ENCODE measurements around the gene CUBN.

CUBN gene

DNA sequence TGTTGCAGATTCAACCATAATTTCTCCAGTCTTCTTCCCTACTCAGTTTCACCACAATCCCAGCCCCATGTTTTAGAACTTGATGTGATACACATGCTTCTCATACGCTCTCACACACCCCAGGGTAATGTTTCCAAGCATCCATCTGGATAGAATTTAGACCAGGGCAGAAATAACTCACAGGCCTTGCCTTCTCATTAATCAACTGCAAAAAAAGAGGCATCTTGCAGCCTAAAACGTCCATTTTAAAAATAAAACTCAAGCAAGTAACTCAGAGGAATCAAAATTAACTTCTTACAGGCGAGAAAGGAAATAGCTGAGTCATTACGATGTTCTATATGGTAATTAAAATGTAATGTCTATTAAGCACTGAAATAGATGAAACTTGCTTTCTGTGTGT lies 185.2 kb downstream of the CUBN start:
- DNase-seq: no peak

- no peak for DNase-seq
Measured at GRCh38 chr10:16943295-16944285, 186.0 kb downstream of the CUBN start.

DNA sequence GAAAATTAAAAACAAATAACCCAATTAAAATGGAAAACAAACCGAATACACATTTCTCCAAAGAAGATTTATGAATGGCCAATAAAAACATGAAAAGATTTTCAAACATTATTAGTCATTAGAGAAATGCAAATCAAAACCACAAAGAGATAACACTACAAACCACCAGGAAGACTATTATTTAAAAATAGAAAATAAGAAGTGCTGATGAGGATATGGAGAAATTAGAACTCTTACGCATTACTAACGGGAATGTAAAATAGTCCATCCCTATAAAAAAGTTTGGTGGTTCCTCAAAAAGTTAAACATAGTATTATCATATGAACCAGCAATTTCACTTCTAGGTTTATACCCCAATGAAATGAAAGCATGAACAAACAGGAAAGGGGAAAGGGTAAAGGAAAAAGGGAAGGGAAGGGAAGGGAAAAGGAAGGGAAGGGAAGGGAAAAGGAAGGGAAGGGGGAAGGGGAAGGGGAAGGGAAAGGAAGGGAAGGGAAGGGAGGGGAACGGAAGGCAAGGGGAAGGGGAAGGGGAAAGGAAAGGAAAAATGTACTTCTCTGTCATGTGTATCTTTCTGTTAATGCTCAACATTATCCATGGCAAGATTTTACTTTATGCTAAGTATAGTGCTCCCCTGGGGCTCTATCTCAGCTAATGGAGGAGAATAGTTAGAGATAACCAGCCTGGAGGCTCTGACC lies 187.1 kb downstream of the CUBN start:
- DNase-seq: no peak

DNA sequence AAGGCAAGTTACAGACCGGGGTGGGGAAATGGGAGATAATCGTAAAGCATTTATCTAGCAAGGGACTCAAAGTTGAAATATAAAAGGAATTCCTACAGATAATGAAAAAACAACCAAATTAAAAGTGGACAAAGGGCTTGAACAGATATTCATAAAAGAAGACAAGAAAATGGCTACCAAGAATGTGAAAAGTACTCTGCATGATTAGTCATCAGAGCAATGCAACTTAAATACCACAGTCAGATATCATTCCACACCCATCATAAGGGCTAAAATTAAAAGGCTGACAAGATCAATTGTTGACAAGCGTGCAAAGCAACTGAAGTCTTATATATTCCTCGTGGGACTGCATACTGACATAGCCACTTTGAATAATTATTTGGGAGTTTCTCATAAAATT lies 187.7 kb downstream of the CUBN start:
- DNase-seq: no peak

DNA sequence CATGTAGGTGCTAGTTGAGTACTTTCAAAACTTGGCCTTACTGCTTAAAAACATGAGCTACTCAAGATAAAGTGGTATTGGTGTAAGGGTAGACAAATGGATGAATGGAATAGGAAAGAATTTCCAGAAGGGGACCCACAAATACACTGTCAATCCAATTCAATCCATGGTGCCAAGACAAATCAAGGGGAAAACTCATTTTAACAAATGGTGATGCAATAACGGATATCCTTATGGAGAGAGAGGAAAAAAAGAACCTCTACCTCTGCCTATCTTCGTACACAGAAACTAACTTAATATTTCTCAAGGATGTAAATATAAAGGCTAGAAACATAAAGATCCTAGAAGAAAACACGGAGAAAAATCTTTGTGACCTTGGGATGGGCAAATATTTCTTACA lies 188.5 kb downstream of the CUBN start:
- DNase-seq: no peak

DNA sequence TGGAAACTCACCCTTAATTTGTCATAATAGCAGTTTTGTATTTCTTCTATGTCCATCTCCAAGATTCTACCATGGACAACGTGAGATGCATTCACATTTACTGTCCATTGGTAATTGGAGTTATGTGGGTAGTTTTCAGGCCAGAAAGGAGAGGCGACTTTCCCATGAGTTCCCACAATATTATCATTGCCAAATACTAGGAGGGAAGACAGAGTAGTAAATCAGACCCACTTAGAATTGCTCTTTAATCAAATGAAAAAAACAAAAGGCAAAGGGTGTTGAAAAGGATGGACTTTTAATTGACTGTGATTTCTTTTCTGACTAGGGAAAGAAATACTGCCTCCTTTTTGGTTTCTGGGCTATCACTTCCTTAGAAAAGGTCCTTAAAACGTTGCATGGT lies 190.7 kb downstream of the CUBN start:
- no peak for DNase-seq

DNA sequence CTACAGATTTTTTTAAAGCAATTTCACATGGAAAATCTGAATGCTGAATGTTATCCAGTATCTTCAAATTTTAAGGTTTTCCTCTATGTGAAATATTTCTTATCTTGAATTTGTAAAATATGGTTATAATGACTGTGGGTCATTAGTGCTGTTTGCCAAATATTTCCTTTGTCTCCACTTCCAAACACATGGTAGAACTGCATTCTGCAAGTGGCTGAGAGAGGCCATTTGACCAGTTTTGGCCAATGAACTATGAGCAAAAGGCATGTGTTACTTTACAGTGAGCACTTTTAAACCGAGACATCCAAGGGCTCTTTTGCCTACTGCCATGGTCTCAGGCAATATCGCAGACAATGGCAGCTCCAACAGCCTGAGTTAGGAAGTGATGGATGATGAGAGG lies 195.2 kb downstream of the CUBN start:
- no peak for DNase-seq

DNA sequence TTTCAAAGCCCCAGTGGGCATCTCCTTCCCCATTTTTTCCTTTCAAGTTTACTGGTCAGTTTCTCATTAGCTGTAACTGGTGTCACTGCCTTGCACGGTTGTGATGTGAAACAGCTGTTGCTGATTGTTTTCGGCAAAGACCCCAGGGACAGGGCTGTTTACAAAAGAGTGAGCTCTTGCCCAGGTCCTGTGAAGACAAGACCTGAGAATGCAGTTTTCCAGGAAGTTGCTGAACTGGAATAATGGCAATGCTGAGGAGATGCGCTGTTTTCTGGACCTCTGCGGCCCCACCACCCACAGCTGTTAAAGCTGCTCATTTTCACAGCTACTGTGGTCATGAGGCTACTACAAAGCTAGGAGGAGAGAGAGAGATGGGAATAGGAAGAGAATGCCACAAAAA lies 195.8 kb downstream of the CUBN start:
- no peak for DNase-seq

GRCh38 chr10:16931930-16932329 lies 197.7 kb downstream of the CUBN start:
- DNase-seq: no peak

DNA sequence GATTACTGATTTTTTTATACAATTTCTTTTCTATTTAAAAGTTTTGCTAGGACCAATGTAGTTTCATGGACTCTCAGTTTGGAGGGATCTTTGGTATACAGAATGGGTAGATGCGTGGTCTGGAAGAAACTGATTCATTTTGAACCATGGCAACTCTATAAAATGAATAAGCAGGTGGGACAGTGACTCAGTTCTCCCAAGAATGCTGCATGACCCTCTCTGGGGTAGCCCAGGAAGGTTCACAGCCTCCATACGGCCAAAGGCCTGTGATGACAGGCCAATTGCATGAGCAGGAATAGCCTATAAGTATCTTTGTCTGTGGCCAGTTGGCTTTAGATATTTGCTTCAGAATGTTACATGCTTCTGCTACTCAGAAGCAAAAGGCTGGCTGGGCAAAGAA lies 199.1 kb downstream of the CUBN start:
- no peak for DNase-seq

GRCh38 chr10:16929069-16929468 lies 200.5 kb downstream of the CUBN start:
- DNase-seq: no peak

DNA sequence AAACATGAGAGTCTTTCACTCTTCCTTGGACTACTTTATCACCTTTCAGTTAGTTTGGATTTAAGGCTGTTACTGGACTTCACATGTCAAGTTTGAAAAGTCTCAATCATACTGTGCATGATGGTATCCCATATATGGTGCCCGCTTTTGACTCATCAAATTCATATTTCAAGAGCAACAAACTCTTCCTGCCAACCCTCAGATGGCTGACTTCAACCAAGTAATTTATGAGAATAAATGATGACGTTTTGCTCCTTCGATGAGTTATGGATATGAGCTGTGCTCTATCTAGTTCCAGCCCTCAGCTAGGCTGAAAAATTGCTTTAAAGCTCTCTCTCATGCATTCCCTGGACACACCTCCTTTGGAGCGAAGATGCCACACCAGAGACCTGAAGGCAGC lies 202.1 kb downstream of the CUBN start:
- DNase-seq: no peak

- DNase-seq: no peak
Measured at GRCh38 chr10:16923726-16924125, 205.9 kb downstream of the CUBN start.

DNA sequence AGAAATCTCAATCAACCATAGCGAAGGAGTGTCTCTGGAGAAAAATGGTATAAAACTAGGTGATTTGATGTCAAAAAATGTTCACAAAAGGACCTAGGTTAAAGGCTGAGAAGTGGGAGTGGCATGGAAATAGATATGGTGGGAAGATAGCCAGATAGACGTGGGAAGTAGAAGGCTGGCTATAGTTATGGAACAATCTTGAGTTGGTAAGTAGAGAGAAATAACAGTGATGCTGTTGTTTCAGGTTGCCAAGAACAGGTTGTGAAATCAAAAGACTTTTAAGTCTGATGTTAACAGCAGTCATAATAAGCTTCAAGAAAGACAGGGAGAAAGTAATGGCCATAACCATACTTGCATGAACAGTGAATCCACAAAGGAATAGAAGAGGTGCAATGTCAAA lies 206.3 kb downstream of the CUBN start:
- no peak for DNase-seq

DNA sequence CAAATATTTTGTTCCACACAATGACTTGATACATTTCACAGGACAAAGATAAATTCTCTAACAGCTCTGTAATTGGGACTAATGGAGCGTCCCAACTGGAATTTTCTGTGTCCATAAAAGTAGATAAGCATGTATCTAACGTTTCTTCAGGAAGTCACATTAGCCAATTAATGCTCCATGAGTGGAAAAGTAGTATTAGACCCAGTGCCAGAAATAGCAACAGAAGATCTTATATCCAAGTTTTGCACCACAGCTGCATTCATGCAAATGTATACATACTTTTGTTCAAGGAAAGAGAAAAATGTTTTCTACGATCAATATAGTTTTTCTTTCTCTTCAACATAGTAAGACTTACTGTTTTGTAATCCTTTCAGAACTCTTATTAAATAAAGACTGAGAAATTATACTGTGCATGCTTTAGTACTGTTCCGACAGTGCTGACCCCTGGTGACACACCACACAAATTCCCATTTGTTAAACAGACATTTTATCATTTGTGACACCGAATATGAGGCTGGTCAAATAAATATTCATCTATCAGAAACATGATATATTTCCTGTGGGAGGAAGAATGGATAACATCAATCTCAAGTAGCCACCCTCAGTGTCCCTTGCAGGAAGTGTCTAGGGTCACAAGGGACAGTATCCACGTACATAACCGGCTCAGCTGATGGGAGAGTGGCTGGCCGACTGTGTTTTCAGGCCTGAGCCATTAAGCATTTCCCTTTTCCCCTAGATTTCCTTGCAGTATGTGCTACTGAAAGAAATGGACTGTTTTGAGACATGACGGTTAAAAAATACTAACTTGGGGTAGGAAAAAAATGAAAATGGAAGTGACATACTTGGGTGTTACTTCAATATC lies 210.3 kb downstream of the CUBN start:
- DNase-seq: no peak

- DNase-seq: no peak
Measured at GRCh38 chr10:16916496-16916895, 213.1 kb downstream of the CUBN start.

GRCh38 chr10:16915300-16915699 lies 214.3 kb downstream of the CUBN start:
- no peak for DNase-seq

DNA sequence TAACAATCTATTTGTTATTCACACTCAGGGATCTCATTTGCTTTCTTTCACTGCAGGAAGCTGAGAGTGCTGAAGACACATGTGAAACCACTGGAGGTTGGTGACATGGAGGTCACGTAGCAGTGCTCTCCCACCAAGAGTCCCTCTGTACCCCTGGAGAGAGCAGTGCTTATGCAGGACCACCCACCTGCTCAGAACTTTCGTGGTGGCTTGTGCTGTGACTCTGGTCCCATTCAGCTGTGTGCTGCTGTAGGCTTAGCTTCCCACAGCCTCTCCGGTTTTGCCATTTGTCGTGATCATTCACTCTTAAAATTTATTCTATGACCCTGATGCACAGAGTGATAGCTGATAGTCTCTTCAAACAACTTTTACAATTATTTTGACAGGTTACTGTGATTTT lies 216.3 kb downstream of the CUBN start:
- no peak for DNase-seq

GRCh38 chr10:16910793-16911164 lies 218.8 kb downstream of the CUBN start:
- DNase-seq: no peak

DNA sequence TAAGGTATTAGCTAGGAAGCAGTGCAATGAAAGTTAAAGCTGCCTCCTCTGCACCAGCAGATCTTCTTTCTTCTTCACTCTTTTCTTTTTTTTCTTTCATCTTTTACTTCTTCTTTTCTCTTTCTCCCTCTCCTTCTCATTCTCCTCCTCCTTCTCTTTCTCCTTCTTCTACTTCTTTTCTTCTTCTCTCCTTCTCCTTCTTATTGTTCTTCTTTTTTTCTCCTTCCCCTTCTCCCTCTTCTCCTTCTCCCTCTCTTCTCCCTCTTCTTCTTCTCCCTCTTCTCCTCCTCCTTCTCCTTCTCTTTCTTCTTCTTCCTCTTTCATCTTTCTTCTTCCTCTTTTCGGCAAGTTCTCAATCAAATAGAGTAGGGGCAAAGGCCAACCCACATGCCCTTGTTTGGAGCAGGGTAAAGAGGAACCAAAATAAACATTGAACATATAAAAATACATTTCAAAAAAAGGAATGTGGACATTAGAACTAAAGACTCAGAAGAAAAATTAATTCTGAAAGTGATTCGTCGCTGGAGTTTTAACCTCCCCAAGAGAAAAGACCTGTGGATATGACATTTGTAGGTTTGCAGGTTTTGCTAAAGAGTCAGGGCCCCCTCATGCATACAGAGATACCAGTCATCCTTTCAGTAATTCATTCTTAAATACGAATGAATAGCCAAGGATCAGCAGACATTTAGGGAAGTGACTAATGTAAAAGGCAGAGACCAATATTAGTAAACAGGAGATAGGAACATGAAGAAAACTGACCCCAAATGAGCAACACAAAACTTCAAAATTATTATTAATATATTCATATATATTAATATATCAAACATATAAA lies 219.4 kb downstream of the CUBN start:
- no peak for DNase-seq

DNA sequence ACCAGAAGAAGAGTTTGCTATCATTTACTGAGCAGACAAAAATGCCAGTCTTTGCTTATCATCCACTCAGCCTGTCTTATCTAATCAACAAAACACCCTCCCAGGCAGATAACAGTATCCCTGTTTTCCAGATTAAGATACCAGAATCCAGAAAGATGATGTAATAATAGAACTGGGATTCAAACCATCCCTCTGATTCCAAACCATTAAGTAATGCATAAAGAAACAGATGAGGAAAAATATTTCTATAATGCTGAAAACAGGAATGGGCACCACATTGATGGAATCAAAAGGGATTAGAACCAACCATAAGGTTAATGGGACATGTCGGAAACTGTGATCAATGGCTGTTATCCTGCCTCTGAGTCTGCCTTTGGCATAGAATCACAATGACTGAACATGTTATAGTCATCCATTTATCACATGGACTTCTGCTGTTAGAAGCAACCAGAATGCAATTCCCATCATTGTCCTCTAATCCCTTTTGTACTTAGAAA lies 220.3 kb downstream of the CUBN start:
- no peak for DNase-seq

GRCh38 chr10:16907687-16908086 lies 221.9 kb downstream of the CUBN start:
- no peak for DNase-seq

Data from NCI-H2029 (cell line).